GM18519 (cell line): Measurements from ENCODE around the gene H2BW2.
"Not testable (repeated sequence)": the region's sequence is repeated elsewhere in the genome, so short reads cannot be mapped to it uniquely, and the experiment has no call there.

Source experiments
- ATAC-seq: cut with Tn5 transposase; IDR thresholded peaks from one replicate; pipeline ENCODE4 v1.9.1; 2021; ENCODE audit warnings: mild to moderate bottlenecking, moderate library complexity; ENCODE audit not compliant: unreplicated experiment, low FRiP score

Gene H2BW2

DNA sequence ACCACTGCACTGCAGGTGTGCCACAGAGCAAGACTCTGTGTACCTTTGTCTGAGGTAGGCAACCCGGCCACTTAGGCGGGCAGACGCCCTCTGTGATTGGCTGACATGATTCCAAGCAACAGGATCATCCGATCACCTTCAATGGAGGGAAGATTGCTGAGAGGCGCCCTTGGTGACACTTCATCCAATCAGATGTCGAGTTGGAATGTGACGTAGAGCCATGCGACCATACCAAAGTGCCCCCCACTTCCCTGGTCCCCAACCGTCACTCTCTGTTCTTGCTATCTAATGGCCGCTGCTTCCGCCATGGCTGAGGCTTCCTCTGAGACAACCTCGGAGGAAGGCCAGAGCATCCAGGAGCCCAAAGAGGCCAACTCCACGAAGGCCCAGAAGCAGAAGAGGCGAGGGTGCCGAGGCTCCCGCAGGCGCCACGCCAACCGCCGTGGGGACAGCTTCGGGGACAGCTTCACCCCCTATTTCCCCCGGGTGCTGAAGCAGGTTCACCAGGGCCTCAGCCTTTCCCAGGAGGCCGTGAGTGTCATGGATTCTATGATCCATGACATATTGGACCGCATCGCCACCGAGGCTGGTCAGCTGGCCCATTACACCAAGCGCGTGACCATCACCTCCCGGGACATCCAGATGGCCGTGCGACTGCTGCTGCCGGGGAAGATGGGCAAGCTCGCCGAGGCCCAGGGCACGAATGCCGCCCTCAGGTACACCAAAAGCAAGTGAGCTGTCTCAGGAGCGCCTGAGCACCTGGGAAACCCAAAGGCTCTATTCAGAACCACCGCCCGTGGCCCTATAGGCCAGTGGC lies at the start of gene H2BW2:
H2BW2 (plus strand) TSS at position 268 of the 817 bp plus-strand sequence; CDS start at position 307, 39 bp downstream.
- ATAC-seq = no peak

GRCh38 chrX:103999234-103999633 lies 40.5 kb upstream of the H2BW2 start:
- ATAC-seq = no peak

- ATAC-seq = no peak
These were observed 30.9 kb upstream of the H2BW2 start for GRCh38 chrX:104008831-104009230.

DNA sequence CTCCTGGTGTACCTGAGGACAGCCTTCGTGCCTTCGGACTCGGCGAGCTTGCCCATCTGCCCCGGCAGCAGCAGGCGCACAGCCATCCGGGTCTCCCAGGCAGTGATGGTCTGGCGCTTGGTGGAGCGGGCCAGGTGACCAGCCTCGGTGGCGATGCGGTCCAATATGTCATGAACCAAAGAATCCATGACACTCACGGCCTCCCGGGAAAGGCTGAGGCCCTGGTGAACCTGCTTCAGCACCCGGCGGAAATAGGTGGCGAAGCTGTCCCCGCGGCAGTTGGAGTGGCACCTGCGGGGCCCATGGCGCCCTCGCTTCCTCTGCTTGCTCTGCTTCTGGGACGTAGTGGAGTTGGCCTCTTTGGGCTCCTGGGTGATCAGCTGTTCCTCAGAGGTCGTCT lies 26.6 kb upstream of the H2BW2 start:
- ATAC-seq = no peak

GRCh38 chrX:104013606-104014005 lies 26.1 kb upstream of the H2BW2 start, which contains the start of gene H2BW1:
Gene H2BW1, minus strand, starts transcription at chrX:104013708. Its CDS starts 132 bp downstream, at chrX:104013576.
- no peak for ATAC-seq

GRCh38 chrX:104015576-104015975 lies 24.2 kb upstream of the H2BW2 start:
- not testable (repeated sequence) for ATAC-seq

GRCh38 chrX:104018126-104018525 lies 21.6 kb upstream of the H2BW2 start:
- ATAC-seq = no peak

GRCh38 chrX:104041003-104041402 lies 1.2 kb downstream of the H2BW2 start:
- no peak for ATAC-seq

DNA sequence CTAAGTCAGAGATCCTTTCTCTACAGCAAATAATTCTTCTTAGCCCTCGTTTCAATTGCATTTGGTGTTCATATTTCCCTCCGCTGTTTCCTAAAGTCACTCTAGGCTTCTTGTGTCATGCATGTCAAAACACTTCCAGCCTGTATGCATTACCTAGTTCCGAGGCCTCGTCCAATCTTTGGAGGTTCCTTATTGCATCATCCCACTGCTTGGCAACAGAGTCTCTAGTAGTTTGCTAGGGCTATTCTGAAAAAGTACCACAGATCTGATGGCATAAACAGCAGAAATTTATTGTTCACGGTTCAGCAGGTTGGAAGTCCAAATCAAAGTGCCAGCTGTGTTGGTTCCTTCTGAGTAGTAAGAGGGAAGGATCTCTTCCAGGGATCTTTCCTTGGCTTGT lies 5.9 kb downstream of the H2BW2 start:
- no peak for ATAC-seq

GRCh38 chrX:104047171-104047570 lies 7.4 kb downstream of the H2BW2 start:
- ATAC-seq = no peak

DNA sequence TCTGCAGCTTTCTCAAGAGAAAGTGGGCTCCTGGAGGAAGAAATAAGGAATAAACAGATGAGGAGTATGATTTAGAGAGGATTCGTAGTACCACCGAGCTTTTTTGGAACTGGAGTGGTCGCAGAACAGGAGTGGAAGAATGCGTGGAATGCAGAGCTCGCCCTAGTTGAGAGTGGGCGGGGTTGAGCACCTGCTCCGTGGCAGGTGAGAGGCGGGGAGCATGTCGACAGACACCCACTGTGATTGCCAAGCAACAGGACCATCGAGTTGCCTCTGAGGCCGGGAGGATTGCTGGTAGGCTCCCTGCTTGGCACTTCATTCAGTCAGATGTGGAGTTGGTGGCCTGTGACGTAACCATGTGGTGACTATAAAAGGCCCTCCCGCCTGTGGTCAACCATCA lies 15.2 kb downstream of the H2BW2 start:
- not testable (repeated sequence) for ATAC-seq

DNA sequence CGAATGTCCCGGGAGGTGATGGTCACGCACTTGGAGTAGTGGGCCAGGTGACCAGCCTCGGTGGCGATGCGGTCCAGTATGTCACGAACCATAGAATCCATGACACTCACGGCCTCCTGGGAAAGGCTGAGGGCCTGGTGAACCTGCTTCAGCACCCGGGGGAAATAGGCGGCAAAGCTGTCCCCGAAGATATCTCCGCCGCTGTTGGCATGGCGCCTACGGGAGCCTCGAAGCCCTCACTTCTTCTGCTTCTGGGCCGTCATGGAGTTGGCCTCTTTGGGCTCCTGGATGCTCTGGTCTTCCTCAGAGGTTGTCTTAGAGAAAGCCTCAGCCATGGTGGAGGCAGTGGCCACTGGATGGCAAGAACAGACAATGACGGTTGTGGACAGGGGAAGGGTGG lies 22.9 kb downstream of the H2BW2 start:
- ATAC-seq = not testable (repeated sequence)

- peak; percentile 94 for ATAC-seq
These were observed 36.2 kb downstream of the H2BW2 start, which contains the start of gene TMSB15C for GRCh38 chrX:104075778-104076445. Gene TMSB15C, minus strand, starts transcription at chrX:104076236.

GRCh38 chrX:104077854-104078253 lies 38.1 kb downstream of the H2BW2 start:
- not testable (repeated sequence) for ATAC-seq

DNA sequence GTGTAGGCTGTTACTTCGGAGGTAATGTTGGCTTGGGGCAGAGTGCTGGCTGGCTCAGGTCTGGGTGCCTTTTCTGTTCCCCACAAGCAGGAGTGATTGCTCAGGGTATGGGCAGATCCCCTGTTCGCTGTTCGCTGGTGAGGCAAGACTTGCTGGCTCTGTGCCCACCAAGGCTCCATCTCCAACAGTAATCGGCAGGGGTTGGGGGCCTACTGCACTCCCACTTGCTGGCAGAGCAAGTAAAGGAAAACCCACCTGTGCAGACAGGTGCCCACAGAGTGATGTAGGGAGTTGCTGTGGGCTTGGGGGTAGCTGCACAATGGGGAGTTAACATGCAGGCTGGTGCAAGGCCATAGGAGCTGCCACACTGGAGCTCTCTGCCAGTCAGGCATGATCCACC lies 44.3 kb downstream of the H2BW2 start:
- no peak for ATAC-seq

DNA sequence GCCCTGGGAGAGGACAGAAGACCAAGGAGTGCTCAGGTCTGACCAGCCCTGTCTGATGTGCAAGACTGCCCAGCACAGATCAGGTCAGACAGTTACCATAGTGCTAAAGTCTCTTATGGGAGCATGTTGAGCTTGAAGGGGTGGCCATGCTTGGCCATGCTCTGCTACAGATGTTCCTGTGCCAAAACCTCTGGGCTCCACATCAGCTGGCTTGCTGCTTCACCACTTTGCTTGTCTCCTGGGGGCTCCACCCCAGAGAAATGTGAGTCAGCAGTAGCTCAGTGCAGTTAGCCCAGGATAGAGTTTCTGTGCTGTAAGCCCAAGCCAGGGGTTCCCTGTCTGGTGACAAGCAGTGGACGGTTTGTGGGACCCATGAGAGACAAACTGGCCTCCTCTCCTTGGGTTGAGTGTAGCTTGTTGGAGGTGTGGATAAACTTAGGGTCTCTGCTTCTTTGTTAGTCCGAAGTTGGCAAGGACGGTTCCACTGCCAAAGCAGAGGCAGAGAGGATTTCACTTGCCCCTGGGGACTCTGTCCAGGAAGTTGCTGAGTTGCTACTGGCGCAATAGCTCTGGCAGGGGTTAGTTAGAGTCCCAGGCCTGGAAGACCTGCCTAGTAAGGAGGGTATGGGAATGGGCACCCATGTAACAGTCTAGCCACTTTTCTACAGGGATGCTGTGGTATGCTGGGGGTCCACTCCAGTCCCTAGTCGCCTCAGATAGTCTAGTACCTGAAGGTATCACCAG lies 45.0 kb downstream of the H2BW2 start:
- ATAC-seq = no peak

- ATAC-seq = no peak
These were observed 45.7 kb downstream of the H2BW2 start for GRCh38 chrX:104085477-104085876.

- no peak for ATAC-seq
These were observed 46.2 kb downstream of the H2BW2 start for GRCh38 chrX:104085919-104086318.
